Superior temporal gyrus (tissue), 1 donor: ENCODE results near the gene GPRIN3.
"Not testable (repeated sequence)": the region's sequence is repeated elsewhere in the genome, so short reads cannot be mapped to it uniquely, and the experiment has no call there.

Experiments used
- DNase-seq: peaks from one replicate; pipeline ENCODE4 v3.0.0-alpha.2; 2016; ENCODE audit errors: extremely low spot score

GPRIN3 gene

DNA sequence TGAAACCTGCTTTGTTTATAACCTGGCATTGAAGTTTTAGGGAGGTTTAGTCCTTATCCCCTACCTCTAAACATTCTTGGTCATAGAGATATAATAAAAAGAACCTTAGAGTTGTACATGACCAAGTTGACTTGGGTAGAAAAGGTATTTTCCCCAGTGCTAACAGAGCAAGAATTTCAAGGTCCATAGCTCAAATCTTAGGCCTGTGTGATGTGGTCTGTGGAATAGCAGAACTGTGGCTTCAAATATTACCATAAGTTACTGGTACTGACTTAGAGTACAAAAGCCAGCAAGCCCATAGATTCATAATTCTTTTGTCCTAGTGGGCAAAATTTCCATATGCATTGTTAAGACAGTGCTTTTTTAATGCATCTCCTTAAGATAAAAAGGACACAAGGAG, 91.2 kb downstream of the GPRIN3 start:
- no peak for DNase-seq

DNA sequence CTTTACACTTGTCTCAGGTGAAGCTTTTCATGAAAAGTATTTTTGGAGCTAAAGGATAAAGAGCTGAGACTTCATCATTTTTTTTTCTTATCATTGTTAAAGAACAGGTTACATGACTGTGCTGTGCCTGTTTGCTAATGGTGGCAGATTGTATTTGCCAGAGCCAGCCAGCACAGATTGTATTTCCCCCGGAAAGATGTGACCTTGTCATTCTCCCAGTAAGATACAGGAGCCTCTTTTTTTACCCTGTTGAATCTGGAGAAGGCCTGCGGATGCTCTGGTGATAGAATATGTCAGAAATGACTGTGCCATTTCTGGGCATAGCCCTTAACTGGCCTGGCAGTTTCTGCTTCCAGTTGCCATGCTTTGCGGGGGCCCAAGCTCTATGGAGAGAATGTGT, 91.9 kb downstream of the GPRIN3 start:
- DNase-seq, result no peak

GRCh38 chr4:89214308-89214707, 93.3 kb downstream of the GPRIN3 start:
- DNase-seq, result no peak

DNA sequence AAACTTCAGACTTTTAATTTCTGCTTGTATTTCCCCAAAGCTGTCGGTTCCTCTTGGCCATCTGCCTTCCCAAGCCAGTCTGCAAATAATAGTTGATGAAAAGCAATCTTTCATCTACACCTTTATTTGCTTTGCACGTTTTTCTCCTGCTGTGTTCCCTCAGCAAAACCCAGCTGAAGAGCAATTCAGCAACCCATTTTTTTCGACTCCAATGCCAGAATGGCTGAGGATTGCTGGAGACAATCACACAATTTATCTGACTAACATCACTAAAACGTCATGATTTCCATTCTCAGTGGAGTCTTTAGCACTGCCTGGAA, 94.3 kb downstream of the GPRIN3 start:
- no peak for DNase-seq

DNA sequence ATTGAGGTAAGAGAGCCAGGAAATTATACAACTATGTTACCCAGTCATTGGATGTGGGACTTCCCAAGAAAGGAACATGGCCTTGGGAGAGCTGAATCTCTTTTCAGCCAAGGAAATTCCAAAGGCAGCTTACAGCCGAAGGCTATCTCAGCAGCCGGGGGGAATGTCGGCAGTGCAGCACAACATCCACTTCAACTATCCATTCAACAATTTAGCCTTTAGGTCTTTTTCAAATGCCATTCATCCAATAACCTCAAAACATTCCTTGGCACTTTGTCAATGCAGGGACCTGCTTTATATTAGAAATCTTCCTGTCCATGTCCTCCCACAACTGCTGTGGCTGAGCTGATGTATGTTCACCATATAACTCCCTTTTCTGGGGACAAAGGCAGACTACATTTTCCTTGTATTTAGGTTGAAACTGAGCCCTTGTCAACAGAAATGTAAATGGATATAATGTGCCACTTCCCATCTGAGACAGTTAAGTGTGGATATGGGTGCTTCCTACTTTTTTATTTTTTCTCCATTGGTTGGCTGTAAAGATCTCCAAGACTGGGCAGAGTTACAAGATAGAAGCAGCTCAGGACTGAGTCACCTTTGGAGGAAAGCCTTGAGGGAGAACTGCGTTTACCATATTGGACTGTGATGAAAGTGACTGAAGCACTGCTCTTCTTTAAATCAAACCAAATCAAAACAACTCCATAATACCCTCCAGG, 94.8 kb downstream of the GPRIN3 start:
- DNase-seq, result no peak

DNA sequence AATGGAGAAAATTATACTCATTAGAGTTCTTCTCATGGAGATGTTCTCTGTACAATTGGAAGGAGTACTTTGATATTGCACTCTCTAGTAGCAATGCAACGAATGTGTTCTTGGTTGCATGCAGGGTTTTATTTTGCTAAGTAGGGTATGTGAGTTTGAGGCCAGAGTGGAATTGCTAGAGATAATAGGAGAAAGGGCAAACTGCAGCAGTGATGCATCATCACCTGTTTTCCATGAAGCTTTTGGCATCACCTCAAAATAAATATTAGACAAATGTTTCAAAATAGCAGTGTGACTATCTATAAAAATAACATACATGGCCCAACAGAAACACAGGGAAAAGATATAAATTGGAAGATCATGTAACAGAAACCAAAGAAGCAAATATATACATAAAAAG, 103.0 kb downstream of the GPRIN3 start:
- DNase-seq, result no peak

DNA sequence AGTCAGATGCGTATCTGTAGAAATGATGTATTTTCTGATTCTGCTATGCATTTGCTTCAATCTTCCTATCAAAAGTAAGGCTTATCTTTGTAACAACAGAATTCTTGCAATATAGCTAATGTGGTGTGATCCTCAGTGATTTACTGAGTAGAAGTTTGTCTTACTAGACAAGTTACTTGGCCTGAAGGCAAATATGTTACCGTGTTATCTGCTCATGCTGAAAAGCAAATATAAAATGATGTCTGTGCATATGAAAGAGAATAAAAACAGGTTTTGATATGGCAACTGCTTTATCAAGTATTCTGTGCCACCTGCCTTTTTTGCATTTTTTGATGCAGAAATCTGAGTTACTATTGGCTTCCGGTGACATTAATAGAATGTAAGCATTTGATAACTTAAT, 103.7 kb downstream of the GPRIN3 start:
- no peak for DNase-seq

DNA sequence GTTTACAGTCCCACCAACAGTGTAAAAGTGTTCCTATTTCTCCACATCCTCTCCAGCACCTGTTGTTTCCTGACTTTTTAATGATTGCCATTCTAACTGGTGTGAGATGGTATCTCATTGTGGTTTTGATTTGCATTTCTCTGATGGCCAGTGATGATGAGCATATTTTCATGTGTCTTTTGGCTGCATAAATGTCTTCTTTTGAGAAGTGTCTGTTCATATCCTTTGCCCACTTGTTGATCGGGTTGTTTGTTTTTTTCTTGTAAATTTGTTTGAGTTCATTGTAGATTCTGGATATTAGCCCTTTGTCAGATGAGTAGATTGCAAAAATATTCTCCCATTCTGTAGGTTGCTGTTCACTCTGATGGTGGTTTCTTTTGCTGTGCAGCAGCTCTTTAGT, 108.2 kb downstream of the GPRIN3 start:
- DNase-seq, result not testable (repeated sequence)

DNA sequence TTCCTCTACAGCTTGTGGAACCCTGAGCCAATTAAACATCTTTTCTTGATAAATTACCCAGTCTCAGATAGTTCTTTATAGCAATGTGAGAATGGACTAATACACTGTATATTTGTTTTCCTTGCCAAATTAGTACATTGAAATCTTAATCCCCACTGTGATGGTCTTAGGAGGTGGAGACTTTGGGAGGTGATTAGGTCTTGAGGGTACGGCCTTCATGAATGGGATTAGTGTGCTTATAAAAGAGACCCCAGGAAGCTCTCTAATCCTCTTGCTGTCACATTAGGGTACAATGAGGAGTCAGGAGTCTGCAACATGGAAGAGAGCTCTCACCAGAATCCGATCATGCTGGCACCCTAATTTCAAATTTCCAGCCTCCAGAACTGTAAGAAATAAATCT, 109.7 kb downstream of the GPRIN3 start:
- no peak for DNase-seq

DNA sequence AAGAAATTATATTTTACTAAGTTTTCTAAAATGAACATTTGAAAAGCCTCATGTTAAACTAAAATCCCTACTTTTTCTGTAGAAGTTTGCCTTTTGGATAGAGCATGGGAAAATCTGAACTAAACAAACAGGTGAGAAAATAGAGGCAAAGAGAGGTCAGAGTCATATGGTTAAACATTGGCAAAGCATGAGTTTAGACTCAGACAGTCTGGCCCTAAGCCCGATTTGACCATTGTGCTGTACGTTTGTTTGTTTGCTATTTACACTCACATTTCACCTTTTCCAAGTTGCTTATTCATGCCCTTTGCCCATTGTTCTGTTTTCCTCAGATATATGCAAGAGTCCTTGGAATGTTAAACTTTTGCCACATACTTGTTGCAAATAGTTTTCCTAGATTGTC, 110.9 kb downstream of the GPRIN3 start:
- DNase-seq, result no peak

DNA sequence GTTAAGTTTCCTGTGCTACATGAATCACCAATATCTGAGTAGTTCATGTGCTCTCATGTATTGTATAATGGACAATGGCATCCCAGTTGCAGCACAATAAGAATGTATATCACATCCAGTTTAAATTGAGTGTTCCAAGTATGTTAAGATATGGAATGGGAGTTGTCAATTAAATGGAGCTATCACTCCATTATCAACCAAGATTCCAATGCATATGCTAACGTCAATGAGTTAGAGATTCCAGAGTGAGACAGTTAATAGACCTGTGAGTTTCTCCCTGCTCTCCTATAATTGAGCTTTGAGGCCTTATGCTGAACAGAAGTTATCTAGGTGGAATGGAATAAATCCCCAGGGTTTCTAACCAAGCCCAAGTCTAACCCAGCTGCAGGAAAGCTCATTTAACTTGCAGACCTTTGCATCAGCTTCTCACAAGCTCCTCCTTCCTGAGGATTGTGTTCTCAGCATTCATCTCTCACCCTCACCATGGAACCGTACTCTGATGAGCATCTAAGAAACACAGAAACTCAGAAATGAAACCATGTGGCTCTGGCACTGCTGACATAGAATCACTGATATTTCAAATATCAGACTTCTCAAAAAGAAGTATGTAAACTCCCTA, 111.4 kb downstream of the GPRIN3 start:
- DNase-seq, result no peak

DNA sequence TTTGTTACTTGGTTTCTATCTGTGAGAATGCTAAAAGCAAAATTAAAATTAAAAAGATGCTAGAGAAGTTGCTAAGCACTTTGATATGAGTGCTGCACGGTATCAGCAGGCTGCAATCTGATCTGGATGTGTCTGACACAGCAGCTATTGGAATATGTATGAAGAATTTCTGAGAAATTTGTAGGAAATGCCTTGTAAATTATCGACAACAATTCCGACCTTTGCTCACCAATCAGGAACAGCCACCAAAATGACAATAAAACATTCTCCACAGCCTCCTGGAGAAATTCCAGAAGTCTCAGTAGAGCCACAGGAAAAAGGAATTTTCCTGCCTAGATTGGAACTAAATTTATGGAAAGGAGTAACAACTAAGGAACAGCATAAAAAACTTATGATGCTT, 113.8 kb downstream of the GPRIN3 start:
- DNase-seq, result no peak
